GM18519 (cell line): ENCODE results near the gene COTL1.
"Not testable (repeated sequence)": the region's sequence is repeated elsewhere in the genome, so short reads cannot be mapped to it uniquely, and the experiment has no call there.

Experiments
- ATAC-seq: cut with Tn5 transposase; IDR thresholded peaks from one replicate; pipeline ENCODE4 v1.9.1; 2021; ENCODE audit warnings: mild to moderate bottlenecking, moderate library complexity; ENCODE audit not compliant: unreplicated experiment, low FRiP score

The COTL1 gene

GRCh38 chr16:84575914-84576313 is 42.0 kb downstream of the COTL1 start:
- no peak for ATAC-seq

GRCh38 chr16:84574191-84574590 is 43.7 kb downstream of the COTL1 start:
- ATAC-seq: no peak

- ATAC-seq: no peak
These were observed 45.8 kb downstream of the COTL1 start for GRCh38 chr16:84572096-84572495.

GRCh38 chr16:84571506-84571905 is 46.4 kb downstream of the COTL1 start:
- no peak for ATAC-seq

GRCh38 chr16:84570739-84571403 is 47.0 kb downstream of the COTL1 start:
- ATAC-seq: no peak

- no peak for ATAC-seq
These were observed 48.4 kb downstream of the COTL1 start for GRCh38 chr16:84569382-84569987.

- ATAC-seq: no peak
These were observed 49.8 kb downstream of the COTL1 start for GRCh38 chr16:84568066-84568465.

GRCh38 chr16:84567286-84567962 is 50.5 kb downstream of the COTL1 start:
- ATAC-seq: no peak

GRCh38 chr16:84566545-84567257 is 51.2 kb downstream of the COTL1 start:
- no peak for ATAC-seq

- no peak for ATAC-seq
These were observed 52.0 kb downstream of the COTL1 start for GRCh38 chr16:84565669-84566495.

- no peak for ATAC-seq
These were observed 54.0 kb downstream of the COTL1 start for GRCh38 chr16:84563786-84564420.

- no peak for ATAC-seq
These were observed 54.7 kb downstream of the COTL1 start for GRCh38 chr16:84563064-84563715.

- no peak for ATAC-seq
These were observed 55.6 kb downstream of the COTL1 start for GRCh38 chr16:84562174-84562815.

- ATAC-seq: no peak
These were observed 56.6 kb downstream of the COTL1 start for GRCh38 chr16:84561291-84561690.

GRCh38 chr16:84560269-84560668 is 57.6 kb downstream of the COTL1 start:
- no peak for ATAC-seq

GRCh38 chr16:84559311-84559932 is 58.5 kb downstream of the COTL1 start:
- ATAC-seq: no peak

- not testable (repeated sequence) for ATAC-seq
These were observed 59.0 kb downstream of the COTL1 start for GRCh38 chr16:84558850-84559249.

- ATAC-seq: no peak
These were observed 60.4 kb downstream of the COTL1 start for GRCh38 chr16:84557504-84557903.
